ENCODE results near the gene DGUOK.
A peak's percentile ranks its signal among the peaks of the same experiment; 100 is the strongest.

The DGUOK gene

GRCh38 chr2:73952499-73953446, 26.1 kb downstream of the DGUOK start:
- DNase-seq: peak; percentile 88 to 95 (median 91)

GRCh38 chr2:73956218-73956865, 29.7 kb downstream of the DGUOK start:
- no peak for DNase-seq

GRCh38 chr2:73961274-73961673, 34.6 kb downstream of the DGUOK start:
- no peak for DNase-seq

GRCh38 chr2:73961823-73962615, 35.3 kb downstream of the DGUOK start:
- no peak for DNase-seq

- DNase-seq: no peak
Measured at GRCh38 chr2:73962798-73963197, 36.1 kb downstream of the DGUOK start.

GRCh38 chr2:73963385-73964120, 36.9 kb downstream of the DGUOK start:
- DNase-seq: peak; percentile 24 to 61 (median 38)

- DNase-seq: no peak
Measured at GRCh38 chr2:73964223-73964622, 37.5 kb downstream of the DGUOK start.

- peak in 1 of 4 experiments; percentile 17 for DNase-seq
Measured at GRCh38 chr2:73965053-73965452, 38.4 kb downstream of the DGUOK start.

- no peak for DNase-seq
Measured at GRCh38 chr2:73968357-73968937, 41.8 kb downstream of the DGUOK start.

- peak; percentile 35 to 64 (median 53) for DNase-seq
Measured at GRCh38 chr2:73969356-73969755, 42.7 kb downstream of the DGUOK start.

GRCh38 chr2:73970141-73970803, 43.6 kb downstream of the DGUOK start:
- peak in 1 of 4 experiments; percentile 31 for DNase-seq

GRCh38 chr2:73970850-73971471, 44.3 kb downstream of the DGUOK start:
- peak; percentile 54 to 78 (median 73) for DNase-seq

GRCh38 chr2:73971722-73972121, 45.0 kb downstream of the DGUOK start:
- DNase-seq: no peak

GRCh38 chr2:73972846-73973245, 46.2 kb downstream of the DGUOK start:
- DNase-seq: peak in 1 of 4 experiments; percentile 44

- DNase-seq: peak in 3 of 4 experiments; percentile 35 to 62 (median 50)
Measured at GRCh38 chr2:73975731-73976130, 49.1 kb downstream of the DGUOK start.

GRCh38 chr2:73976803-73977202, 50.1 kb downstream of the DGUOK start:
- DNase-seq: no peak

GRCh38 chr2:73977466-73977865, 50.8 kb downstream of the DGUOK start:
- no peak for DNase-seq

GRCh38 chr2:73979021-73979420, 52.3 kb downstream of the DGUOK start:
- DNase-seq: peak in 3 of 4 experiments; percentile 36 to 49 (median 44)

GRCh38 chr2:73979686-73980085, 53.0 kb downstream of the DGUOK start:
- peak; percentile 67 to 88 (median 79) for DNase-seq

GRCh38 chr2:73980566-73980965, 53.9 kb downstream of the DGUOK start:
- no peak for DNase-seq
